SU-DHL-6 (cell line): ENCODE data around the gene COL16A1.

ENCODE experiments used
- H2AFZ ChIP-seq: fragments of 200-600 bp; sonication (generic); 2 replicates; pipeline ENCODE4 v1.6.1; 2014; ENCODE audit warnings: low read depth, mild to moderate bottlenecking, moderate library complexity, mixed read lengths, antibody characterized with exemption, low read length; ENCODE audit not compliant: severe bottlenecking
- H3F3A ChIP-seq: fragments of 200-600 bp; shearing (Covaris generic); 2 replicates; pipeline ENCODE4 v1.6.0; 2016; ENCODE audit warnings: antibody characterized with exemption, mild to moderate bottlenecking; ENCODE audit not compliant: insufficient read depth
- H3K27ac ChIP-seq: fragments of 200-600 bp; sonication (generic); 2 replicates; pipeline ENCODE4 v1.5.1; 2016; ENCODE audit warnings: low read depth, mild to moderate bottlenecking, low read length, moderate library complexity, mixed read lengths
- H3K27me3 ChIP-seq: fragments of 200-600 bp; sonication (generic), shearing (Covaris generic); 2 replicates; pipeline ENCODE4 v1.6.0; 2014; ENCODE audit warnings: mild to moderate bottlenecking, low read length
- H3K36me3 ChIP-seq: fragments of 200-600 bp; sonication (generic); 2 replicates; pipeline ENCODE4 v1.6.1; 2014; ENCODE audit warnings: mild to moderate bottlenecking, low read length, mixed read lengths
- H3K4me2 ChIP-seq: fragments of 300-600, 200-600 bp; shearing (Covaris generic), sonication (generic); 2 replicates; pipeline ENCODE4 v1.6.0; 2014; ENCODE audit warnings: low read length, low read depth, mild to moderate bottlenecking; ENCODE audit not compliant: poor library complexity, severe bottlenecking
- H3K4me3 ChIP-seq: fragments of 200-600 bp; sonication (generic); 2 replicates; pipeline ENCODE4 v1.5.1; 2014; ENCODE audit warnings: antibody characterized with exemption, low read length, mild to moderate bottlenecking, mixed read lengths; ENCODE audit not compliant: insufficient read depth, poor library complexity, severe bottlenecking
- H3K79me2 ChIP-seq: fragments of 200-600 bp; sonication (generic); 2 replicates; pipeline ENCODE4 v1.6.1; 2014; ENCODE audit warnings: mild to moderate bottlenecking, low read length, moderate library complexity; ENCODE audit not compliant: insufficient read depth
- H3K9ac ChIP-seq: fragments of 200-600 bp; sonication (generic); 2 replicates; pipeline ENCODE4 v1.7.0; 2014; ENCODE audit warnings: mild to moderate bottlenecking, low read length
- H3K9me2 ChIP-seq: fragments of 200-600 bp; sonication (generic); replicated peaks from 2 replicates; pipeline ENCODE4 v1.6.1; 2014; ENCODE audit warnings: low read length; ENCODE audit not compliant: insufficient read depth
- H3K9me3 ChIP-seq: fragments of 200-600 bp; sonication (generic); 2 replicates; pipeline ENCODE4 v1.6.1; 2014; ENCODE audit warnings: low read length, mixed read lengths; ENCODE audit not compliant: insufficient read depth
- H4K20me1 ChIP-seq: fragments of 200-600 bp; sonication (generic); 2 replicates; pipeline ENCODE4 v1.6.1; 2014; ENCODE audit warnings: low read depth, mild to moderate bottlenecking, antibody characterized with exemption, low read length, moderate library complexity, mixed read lengths
- CTCF ChIP-seq: fragments of 200-600 bp; sonication (generic); IDR thresholded peaks from one replicate; pipeline ENCODE4 v1.5.1; 2017; ENCODE audit warnings: antibody characterized with exemption, mild to moderate bottlenecking, low read length, moderate library complexity; ENCODE audit not compliant: insufficient read depth, poor library complexity, severe bottlenecking
- EZH2phosphoT487 ChIP-seq: fragments of 200-600 bp; sonication (generic), shearing (Covaris generic); conservative IDR thresholded peaks from 2 replicates; pipeline ENCODE4 v1.6.1; 2018; ENCODE audit warnings: mild to moderate bottlenecking, antibody characterized with exemption, low read length, moderate library complexity, mixed read lengths

Gene COL16A1

DNA sequence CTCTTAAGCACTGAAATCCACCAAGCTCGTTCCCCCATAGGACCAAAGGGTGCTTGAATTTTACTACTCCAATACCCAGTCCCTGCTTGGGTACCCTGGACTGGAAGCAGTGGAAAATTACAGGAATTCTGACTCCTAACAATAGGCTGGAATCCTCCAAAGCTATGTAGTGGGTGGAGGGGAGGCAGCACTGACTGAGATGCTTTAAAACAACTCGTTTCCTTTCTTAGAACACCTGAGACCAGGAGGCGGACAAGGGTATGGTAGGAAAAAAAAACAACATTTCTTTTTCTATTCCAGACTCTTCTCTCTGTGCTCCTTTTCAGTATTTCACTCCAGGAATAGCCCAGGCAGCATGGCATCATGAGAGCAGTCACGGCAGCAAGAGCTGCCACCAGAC, 61.5 kb downstream of the COL16A1 start:
- TF ChIP-seq EZH2phosphoT487 (no peak), CTCF (no peak)
- Histone ChIP-seq H4K20me1 (no peaks in the 10 kb centered on the region), H3K9me3 (no peaks in the 10 kb centered on the region), H3K27me3 (no peaks in the 10 kb centered on the region), H2AFZ (no peak overlapping the region), H3K4me2 (no peak overlapping the region), H3K4me3 (no peak overlapping the region), H3K27ac (no peak overlapping the region), H3K9me2 (no peaks in the 10 kb centered on the region), H3K79me2 (peaks cover 56% of the 10 kb centered on the region), H3F3A (peaks cover 6% of the 10 kb centered on the region; the same call in 1 of the 2 replicates), H3K9ac (no peak overlapping the region), H3K36me3 (no peaks in the 10 kb centered on the region)

GRCh38 chr1:31640964-31641363, 62.9 kb downstream of the COL16A1 start:
- Histone ChIP-seq H3K4me3 (no peak overlapping the region), H3K27me3 (no peaks in the 10 kb centered on the region), H4K20me1 (no peaks in the 10 kb centered on the region), H3K9ac (no peak overlapping the region), H3K36me3 (no peaks in the 10 kb centered on the region), H3K9me2 (no peaks in the 10 kb centered on the region), H3K27ac (no peak overlapping the region), H3K4me2 (no peak overlapping the region), H2AFZ (no peak overlapping the region), H3F3A (peaks cover 6% of the 10 kb centered on the region; the same call in 1 of the 2 replicates), H3K79me2 (peaks cover 70% of the 10 kb centered on the region), H3K9me3 (no peaks in the 10 kb centered on the region)
- TF ChIP-seq CTCF (no peak), EZH2phosphoT487 (no peak)

DNA sequence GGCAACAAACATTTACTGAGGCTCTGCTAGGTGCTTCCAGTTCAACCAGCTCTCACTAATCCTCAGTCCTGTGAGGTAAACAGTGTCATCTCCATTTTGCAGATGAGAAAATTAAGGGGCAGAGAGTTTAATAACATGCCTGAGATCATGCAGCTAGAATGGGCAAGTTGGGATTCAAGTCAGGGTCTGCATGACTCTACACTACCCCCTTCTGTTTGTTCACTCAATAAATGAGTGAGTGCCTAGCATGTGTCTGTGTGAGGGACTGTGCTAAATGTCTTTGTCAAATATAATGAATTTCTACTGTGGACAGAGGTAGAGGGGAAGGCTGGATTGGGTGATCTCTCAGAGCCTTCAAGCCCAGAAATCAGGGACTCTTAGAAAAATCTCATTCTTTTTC, 63.6 kb downstream of the COL16A1 start:
- Histone ChIP-seq H3K4me3 (no peak overlapping the region), H3K9me2 (no peaks in the 10 kb centered on the region), H3K36me3 (no peaks in the 10 kb centered on the region), H3K27me3 (no peaks in the 10 kb centered on the region), H3F3A (no peaks in the 10 kb centered on the region), H3K9ac (no peak overlapping the region), H4K20me1 (no peaks in the 10 kb centered on the region), H3K79me2 (peaks cover 74% of the 10 kb centered on the region), H3K27ac (no peak overlapping the region), H3K4me2 (no peak overlapping the region), H3K9me3 (no peaks in the 10 kb centered on the region), H2AFZ (no peak overlapping the region)
- TF ChIP-seq EZH2phosphoT487 (no peak), CTCF (no peak)

GRCh38 chr1:31639543-31639942, 64.3 kb downstream of the COL16A1 start:
- no peak overlapping the region for H3K9ac ChIP-seq
- H3K36me3 ChIP-seq = no peaks in the 10 kb centered on the region
- no peak overlapping the region for H3K27ac ChIP-seq

More at GRCh38 chr1:31639543-31639942, 64.3 kb downstream of the COL16A1 start:
- H4K20me1 ChIP-seq = no peaks in the 10 kb centered on the region
- no peaks in the 10 kb centered on the region for H3K9me2 ChIP-seq
- TF ChIP-seq EZH2phosphoT487 (no peak), CTCF (no peak)
- no peak overlapping the region for H2AFZ ChIP-seq
- peaks cover 74% of the 10 kb centered on the region for H3K79me2 ChIP-seq
- no peaks in the 10 kb centered on the region for H3K27me3 ChIP-seq
- H3K4me2 ChIP-seq = no peak overlapping the region
- no peaks in the 10 kb centered on the region for H3K9me3 ChIP-seq
- no peak overlapping the region for H3K4me3 ChIP-seq
- no peaks in the 10 kb centered on the region for H3F3A ChIP-seq
